HG02973 (cell line): Measurements from ENCODE around the gene BRINP3.

Source experiments
- ATAC-seq: cut with Tn5 transposase; IDR thresholded peaks from one replicate; pipeline ENCODE4 v1.9.1; 2021; ENCODE audit warnings: moderate library complexity; ENCODE audit not compliant: unreplicated experiment

Gene BRINP3

DNA sequence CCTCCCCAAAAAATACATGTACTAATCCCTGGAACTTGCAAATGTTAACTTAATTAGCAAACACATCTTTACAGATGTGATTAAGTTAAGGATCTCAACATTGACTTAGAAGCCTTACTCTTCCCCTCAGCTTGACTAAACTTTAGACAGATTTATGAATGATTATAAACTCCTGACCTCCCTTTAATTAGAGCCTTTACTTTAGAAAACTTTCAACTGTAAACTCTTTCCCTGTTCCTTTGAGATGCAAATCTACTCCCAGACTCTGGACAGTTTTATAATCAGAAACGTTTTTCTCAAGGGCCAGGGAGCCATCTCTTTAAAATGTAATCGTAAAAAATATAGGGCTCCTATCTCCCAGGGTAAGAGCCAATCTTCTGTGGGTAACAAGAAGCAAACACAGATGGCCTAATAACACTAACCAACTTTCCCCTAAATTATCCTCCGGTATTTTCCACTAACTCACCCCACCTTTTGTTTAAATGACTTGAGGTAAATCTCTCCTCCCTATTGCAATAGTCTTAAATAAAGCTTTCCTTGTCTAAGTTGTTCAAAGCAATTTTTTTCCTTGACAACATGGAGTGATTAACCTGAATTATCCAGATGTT, 284.1 kb downstream of the BRINP3 start:
- no peak for ATAC-seq

DNA sequence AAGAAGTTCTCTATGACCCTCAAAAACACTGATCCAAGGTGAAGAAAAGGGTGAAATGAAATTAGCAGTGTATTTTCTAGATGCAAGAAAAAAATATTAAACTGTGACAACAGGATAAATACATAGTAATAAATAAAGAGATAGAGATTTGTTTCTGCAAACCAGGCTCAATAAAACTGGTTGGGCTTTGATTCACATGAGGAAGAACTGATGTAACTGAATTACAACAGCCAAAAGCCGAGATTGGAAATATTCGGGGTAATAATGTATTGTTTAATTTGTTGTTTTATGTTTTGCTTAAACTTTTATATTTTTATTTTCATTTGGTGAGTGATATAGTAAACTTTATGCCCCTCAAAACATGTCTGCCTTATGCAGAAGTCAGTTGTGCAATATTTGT, 285.0 kb downstream of the BRINP3 start:
- ATAC-seq: no peak

DNA sequence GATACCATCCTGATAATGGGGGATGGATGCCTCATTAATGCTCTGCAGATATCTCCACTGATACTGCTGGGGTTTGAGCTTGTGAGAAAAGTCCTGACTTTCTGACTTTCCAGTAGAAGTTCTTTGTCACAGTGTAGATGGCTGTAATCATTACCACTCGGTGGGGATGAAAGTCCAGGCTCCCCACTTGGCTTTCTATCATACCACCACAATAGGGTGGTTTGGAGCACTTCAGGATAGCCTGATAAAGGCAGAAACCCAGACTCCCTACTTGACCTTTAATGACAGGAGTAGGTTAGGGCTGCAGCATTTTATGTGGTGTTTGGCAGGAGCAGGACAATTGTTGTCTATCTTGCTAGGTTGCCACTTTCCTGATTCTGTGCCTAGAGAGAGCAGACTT, 294.1 kb downstream of the BRINP3 start:
- ATAC-seq: no peak

- ATAC-seq: no peak
These were observed 297.8 kb downstream of the BRINP3 start for GRCh38 chr1:190179817-190180216.

DNA sequence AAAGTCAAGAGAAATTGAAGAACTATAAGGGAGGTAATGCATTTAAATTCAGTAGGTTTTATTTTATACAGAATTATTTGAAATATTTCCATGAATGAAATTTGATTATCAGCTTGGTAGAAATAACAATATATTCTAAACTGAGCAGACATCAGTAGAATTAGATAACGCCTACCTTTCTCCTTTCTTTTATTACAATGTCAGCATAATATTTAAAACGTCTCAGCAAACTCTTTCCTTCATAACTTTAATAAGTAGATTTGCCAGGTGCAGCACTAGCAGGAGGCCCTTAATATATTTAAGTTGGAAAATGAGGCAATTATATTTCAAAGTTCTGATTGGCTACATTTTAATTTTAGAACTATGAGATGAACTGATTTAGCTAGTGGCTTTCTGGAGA, 298.8 kb downstream of the BRINP3 start:
- ATAC-seq: no peak

GRCh38 chr1:190177555-190177954, 300.1 kb downstream of the BRINP3 start:
- ATAC-seq: no peak

GRCh38 chr1:190176776-190177175, 300.9 kb downstream of the BRINP3 start:
- no peak for ATAC-seq

DNA sequence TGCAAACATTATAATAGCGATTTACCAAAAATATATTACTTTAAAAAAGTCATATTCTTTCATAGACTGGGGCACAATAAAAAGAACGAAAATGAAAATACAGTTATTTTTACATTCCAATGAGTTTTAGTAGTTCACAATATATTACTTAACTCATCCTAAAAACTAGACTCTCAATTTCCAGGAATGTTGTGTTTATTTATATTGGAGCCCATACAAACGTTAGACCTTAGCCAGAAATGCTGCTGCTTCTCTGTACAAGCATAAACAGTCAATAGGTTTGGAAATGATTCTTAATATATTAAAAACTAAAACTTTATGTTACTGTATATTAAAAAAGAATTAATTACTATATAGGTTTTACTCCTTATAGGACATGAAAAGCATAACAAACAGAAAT, 302.3 kb downstream of the BRINP3 start:
- no peak for ATAC-seq

DNA sequence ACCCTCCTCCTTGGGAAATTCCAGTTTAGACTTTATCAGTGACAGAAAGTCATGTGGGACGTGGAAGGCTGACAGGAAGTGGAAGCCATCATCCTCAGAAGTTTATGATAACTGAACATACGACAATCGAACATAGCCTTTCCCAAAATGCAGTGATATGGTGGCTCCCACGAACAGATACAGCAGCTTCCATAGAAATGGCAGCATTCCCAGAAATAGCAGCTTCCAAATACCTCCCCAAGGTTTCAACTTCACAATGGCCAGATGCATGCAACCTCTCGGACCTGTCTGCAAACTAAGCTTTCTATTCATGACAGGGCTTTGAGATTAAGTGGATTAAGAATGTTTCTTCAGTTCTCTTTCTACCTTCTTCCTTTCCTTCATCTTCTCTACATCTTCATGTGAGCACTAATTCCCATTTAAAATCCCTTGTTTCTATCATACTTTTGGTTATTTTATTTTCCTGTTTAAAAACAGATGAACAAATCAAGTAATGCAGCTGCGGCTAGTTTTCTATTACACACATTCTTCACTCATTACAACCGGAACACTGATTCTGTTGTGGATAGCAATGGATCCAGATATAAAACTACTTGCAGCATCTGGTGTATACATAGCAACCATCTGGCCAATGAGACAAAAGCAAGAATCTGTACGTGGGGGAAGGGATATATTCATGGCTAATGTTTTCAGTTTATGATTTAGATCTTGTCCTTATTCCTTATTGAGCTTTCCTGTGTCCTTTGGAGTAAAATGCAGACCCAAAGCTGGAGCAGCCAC, 304.8 kb downstream of the BRINP3 start:
- ATAC-seq: no peak

GRCh38 chr1:190170321-190170720, 307.3 kb downstream of the BRINP3 start:
- ATAC-seq: no peak

DNA sequence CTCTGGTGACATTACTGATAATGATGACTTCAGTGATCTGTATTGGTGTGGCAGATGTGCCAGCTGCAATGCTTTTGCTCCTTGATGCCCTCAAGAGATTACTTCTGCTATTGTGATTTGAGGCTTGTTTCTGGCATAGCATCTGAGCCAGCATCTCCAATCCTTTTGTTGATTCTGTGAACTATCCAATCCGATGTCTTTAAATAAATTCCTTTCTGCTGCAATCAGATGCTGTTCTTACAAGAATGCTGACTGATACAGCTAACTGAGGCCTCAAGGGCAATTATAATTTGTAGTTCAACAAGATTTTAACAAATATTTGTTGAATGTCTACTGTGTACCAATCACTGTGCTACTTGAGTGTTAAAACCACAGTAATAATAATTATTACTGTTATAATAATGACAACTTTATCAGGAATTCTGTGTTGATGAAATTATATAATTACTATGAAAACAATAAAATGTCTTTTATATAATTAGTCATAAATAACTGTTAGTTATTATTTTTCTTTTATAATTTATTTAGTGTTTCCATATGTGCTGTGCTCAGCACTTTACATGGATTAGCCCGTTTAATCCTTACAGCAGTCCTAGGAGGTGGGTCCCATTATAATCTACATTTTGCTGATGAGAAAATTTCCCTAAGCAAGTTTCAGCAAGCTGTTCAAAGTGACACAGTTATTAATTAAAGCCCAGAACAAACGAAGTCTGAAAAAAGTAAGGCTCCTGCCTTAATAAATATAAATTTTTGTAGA, 308.2 kb downstream of the BRINP3 start:
- no peak for ATAC-seq

GRCh38 chr1:190168893-190169280, 308.8 kb downstream of the BRINP3 start:
- no peak for ATAC-seq

DNA sequence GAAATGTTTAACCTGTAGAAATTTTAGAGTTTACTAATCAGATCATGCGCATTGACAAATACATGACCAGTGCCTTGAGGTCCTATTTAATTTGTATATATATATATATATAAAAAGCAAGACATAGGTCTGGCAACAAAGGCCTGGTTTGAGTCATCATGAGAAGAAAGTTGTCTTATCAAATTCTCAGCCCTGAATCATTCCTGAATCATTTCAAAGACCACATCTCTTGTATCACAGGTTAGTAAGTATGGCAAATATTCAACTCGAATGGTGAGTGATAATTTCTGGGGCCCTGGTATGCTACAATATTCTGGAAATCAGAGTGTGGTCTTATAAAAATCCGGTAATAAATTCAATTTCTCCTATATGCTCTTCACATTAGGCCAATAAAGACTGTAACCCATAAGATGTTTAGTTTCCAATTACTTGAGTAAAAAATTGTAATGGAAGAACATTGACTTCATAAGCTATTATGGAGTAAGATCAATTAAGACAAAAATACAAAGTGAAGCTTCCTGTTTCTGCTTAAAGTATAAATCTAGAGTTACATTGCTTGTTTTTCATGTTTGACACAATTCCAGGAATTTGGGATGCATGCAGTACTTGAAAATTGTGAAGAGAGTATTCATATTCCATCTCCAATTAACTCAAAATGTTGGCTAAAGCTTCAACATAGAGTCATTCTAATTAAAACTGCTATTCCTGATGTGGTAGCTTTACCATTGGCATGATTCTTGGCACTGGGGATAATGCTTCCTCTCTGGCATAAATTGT, 309.4 kb downstream of the BRINP3 start:
- no peak for ATAC-seq

GRCh38 chr1:190159146-190159545, 318.5 kb downstream of the BRINP3 start:
- ATAC-seq: no peak

DNA sequence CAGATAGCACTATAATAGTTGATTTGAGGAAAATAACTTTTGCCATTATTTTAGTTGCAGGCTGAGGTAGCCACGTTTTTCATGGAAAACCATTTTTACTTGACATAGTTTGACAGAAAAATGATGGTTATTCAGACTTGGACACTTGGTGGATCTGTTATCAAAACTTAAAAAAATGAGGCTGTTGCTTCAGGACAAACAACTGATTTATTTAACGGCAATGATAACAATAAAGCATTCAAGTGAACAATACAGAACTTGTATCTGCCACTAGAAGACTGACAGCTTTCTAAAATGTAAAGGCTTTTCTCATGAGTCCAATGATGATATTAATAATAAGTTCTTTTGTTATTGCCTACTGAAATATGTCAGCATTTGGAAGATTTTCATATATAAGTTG, 322.9 kb downstream of the BRINP3 start:
- ATAC-seq: no peak

- no peak for ATAC-seq
These were observed 330.0 kb downstream of the BRINP3 start for GRCh38 chr1:190147616-190148015.

DNA sequence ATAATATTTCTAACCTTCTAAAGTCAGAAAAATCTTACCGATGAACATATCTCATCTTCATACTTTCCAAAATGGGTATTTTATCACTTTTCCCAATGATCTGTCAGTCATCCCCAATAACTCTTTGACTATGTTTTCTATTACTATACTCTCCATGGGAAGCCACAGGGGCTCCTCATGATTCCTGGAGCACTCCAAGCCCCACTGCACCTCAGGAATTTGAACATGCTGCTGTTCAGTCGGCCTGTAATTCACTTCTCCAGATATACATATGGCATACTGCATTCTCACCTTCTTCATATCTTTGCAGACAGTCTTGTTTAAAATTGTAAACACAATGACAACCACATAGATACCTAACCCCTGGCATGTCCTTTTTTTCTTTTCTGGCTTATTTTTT, 333.0 kb downstream of the BRINP3 start:
- no peak for ATAC-seq

DNA sequence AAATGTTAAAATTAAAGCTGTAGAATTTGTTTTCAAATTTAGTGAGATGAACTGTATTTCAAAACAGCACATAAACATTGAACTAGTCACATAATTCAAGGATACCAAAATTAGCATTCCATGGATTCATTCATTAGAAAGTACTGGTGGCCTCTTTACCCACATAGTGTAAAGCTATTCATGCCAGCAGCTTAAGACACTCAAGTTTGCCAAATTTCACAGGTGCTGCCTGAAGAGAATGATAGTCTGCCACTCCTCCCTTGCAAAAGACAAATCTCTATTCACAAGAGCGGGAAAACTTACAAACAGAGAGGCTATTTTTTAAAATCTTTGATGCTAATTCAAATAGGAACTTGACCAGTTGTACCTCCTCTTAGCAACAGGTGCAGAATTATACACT, 337.0 kb downstream of the BRINP3 start:
- ATAC-seq: no peak

DNA sequence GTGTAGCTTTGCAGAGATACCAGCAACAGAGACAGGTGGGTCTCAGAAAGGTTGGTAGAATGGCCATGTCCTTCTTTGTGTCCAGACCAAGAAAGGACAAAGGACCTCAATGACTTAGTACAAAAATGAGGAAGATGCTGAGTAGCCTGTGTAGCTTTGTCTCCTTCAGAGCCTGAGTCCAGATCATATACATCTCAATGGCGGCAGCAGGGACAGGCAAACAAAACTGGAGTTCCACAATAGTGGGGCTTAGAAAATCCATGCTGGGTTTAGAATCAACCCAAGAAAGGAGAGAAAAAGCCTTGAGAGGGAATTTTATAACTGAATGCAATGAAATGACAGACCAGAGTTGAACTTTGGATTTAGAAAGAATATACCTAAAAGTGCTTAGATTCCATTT, 339.0 kb downstream of the BRINP3 start:
- no peak for ATAC-seq

DNA sequence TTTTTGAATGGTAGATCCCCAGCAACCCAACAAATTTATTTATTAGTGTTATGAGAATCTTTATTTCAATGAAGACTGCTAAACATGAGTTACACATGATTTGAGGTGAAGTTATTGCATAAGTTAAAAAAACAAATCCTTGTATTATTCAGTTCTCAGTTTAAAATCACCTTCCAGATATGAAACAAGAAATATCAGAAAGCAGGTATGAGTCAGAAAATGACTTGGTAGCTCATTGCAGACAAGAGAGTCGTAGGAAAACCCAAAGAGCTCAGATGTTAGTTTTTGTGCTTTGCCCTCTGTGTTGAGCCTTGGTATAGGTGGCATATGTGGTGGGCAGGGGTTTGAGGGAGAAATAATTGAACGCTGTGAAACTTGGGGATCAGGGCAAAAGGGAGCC, 339.4 kb downstream of the BRINP3 start:
- ATAC-seq: no peak

DNA sequence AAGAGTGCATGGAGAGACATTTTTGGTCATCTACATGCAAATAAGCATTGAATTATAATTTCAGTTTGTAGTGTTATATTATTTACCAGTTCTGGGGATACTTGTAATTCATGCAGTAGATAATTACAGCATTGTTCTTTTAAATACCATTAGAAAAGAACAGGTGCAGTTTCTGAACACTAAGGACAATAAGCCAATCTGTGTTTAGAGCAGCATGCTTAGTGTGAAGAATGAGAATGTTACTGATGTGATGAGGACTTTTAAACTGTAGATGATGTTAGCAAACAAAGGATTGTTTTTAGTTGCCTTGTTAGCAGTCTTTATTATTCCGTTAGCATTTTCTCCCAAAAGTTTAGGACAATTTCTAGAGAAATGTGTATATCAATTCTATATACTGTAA, 348.3 kb downstream of the BRINP3 start:
- no peak for ATAC-seq
